Fibroblast of skin of left quadriceps (primary cell): ENCODE results near the gene U2AF2.
A peak's percentile ranks its signal among the peaks of the same experiment; 100 is the strongest.

Source experiments
- DNase-seq, 2 experiments: peaks; one replicate each; pipeline ENCODE4 v3.0.0-alpha.2; 2013; ENCODE audit warnings: low read depth in 2 of 2

Gene U2AF2

DNA sequence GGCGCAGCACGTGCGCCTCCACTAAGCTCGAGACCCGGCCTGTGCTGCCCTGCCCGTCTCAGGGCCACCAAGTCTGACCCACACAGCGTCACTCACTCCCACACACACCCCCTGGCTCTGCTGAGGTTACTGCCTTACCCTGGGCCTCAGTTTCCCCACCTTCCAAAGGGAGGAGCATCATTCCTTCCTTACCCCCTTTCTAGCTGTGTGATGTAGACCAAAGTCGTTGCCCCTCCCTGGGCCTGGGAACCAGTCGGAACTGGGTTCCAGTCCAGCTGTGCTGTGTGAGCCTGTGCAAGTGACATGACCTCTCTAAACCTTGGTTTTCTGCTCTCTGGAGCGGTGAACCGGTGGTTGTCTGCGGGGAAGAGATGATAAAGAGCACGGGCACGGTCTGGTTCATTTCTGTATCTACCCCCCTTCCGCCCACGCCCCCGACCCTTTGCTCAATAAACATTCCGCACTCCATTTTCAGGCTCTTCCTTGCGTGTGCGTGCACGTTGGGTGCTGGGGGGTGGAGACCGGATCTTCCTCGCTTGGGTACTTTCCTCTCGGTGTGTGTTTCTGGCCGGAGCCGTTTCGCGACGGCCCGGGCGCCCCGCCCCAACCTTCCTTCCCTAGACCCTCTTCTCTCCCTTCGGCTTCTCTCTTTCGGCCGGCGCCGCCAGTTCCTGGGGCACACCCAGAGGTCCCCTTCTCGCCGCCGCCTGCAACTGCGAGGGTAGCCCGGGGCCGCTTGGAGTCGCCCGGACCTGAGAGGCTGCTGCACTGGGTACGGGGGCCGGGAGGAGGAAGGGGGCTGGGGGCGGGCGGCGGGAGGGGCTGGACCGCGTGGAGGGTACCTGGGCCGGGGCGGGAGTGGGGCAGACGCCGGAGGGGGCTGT is 11.6 kb upstream of the U2AF2 start, which contains the start of gene ZNF581:
ZNF581 (plus strand) TSS at position 647 of the 884 bp plus-strand sequence. CDS start 923 bp downstream, outside the sequence.
- peak in 1 of 2 experiments; percentile 49 for DNase-seq

DNA sequence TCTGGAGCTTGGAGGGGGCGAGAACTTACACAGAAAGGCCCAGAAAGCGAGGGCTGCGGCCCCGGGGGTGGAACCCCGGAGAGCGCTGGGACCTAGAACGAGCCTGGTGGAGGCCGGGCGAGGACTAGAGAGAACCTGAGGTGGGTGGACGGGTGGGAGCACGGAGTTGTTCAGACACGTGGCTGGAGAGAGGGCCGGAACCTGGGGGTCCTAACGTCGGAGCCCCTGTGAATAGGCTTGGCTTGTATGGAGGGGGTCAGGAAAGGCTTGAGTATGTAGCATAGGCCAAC is 11.0 kb upstream of the U2AF2 start:
- no peak for DNase-seq

DNA sequence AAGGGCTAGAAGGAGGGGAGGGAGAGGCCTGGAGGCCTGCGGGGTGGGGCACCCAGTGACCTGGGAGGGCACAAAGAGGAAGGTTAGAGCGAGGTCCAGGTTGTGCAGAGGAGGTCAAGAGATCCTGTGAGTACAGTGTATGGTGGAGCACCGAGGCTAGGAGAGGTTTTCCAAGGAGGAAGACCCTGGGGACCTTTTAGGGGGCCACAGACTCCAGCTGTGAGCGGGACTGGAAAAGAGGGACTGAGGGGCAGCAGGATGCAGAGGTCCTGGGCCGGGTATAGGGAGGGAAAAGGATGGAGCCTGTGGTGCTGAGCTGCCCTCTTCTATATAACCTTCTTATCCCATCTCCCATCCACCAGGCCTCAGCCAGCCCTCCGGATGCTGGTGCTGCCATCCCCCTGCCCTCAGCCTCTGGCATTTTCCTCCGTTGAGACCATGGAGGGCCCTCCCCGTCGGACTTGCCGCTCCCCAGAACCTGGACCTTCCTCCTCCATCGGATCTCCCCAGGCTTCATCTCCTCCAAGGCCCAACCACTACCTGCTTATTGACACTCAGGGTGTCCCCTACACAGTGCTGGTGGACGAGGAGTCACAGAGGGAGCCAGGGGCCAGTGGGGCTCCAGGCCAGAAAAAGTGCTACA is 10.5 kb upstream of the U2AF2 start:
- no peak for DNase-seq

DNA sequence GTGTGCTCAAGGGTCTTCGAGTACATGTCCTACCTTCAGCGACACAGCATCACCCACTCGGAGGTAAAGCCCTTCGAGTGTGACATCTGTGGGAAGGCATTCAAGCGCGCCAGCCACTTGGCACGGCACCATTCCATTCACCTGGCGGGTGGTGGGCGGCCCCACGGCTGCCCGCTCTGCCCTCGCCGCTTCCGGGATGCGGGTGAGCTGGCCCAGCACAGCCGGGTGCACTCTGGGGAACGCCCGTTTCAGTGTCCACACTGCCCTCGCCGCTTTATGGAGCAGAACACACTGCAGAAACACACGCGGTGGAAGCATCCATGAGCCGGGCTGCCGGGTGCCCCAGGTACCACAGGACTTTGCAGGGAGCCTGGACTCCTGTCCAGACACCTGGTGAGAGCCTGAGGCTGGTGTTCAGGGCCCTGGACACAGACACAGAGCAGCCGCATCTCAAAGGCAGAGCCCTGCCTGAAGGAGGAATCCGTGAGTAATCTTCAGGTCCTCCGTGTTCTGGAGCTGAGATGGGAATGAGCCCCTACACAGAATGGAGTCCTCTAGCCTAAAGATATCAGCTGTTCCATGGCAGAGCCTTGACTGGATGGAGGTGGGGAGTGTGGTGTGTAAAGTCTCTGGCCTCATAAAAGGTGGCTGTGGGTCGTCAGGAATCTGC is 9.9 kb upstream of the U2AF2 start:
- no peak for DNase-seq

GRCh38 chr19:55645512-55645881 is 9.3 kb upstream of the U2AF2 start:
- no peak for DNase-seq

GRCh38 chr19:55646889-55647731 is 7.7 kb upstream of the U2AF2 start:
- DNase-seq = no peak

DNA sequence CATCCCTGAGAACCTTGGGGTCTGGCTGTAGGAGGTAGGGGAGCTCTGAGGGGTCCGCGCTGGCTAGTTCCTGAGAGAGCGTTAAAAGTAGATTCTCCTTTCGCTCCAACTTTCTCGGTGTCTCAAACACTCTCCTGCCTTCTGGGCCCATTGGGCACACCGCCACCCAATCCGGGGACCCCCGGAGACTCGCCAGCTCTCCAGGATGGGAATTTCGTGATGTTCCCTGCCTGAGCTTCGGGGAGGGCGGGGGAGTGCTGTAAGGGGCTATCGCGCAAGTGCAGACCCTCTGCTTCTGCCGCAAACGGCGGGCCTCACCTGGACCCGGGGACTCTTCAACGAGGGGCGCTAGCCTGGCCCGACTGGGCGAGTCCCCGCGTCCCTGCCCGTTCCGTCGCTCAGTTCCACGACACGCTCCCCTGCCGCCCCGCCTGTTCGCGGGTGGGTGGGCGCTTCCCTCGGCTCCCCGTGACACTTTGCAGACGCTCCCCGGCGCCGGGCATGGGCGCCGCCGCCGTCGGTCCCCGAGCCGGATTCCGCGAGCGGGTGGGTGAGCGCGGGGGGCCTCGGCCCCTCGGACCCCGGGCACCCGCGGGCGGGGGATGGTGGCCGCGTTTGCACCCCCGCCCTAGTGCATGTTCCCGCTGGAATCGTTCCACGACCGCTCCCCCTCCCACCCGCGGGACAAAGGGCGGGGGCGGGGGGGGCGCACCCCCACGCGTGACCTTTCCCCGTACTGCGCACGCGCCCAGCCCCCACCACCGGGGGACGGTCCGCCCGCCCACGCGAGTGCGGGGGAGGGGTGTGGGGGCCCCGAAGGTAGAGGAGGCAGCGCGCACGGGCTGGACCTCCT is 6.9 kb upstream of the U2AF2 start, which contains the start of gene CCDC106:
CCDC106 (plus strand) TSS at position 481 of the 853 bp plus-strand sequence. CDS start 835 bp downstream, outside the sequence.
- peak; percentile 57 to 64 for DNase-seq

- no peak for DNase-seq
These were observed 6.1 kb upstream of the U2AF2 start for GRCh38 chr19:55648585-55649267.

DNA sequence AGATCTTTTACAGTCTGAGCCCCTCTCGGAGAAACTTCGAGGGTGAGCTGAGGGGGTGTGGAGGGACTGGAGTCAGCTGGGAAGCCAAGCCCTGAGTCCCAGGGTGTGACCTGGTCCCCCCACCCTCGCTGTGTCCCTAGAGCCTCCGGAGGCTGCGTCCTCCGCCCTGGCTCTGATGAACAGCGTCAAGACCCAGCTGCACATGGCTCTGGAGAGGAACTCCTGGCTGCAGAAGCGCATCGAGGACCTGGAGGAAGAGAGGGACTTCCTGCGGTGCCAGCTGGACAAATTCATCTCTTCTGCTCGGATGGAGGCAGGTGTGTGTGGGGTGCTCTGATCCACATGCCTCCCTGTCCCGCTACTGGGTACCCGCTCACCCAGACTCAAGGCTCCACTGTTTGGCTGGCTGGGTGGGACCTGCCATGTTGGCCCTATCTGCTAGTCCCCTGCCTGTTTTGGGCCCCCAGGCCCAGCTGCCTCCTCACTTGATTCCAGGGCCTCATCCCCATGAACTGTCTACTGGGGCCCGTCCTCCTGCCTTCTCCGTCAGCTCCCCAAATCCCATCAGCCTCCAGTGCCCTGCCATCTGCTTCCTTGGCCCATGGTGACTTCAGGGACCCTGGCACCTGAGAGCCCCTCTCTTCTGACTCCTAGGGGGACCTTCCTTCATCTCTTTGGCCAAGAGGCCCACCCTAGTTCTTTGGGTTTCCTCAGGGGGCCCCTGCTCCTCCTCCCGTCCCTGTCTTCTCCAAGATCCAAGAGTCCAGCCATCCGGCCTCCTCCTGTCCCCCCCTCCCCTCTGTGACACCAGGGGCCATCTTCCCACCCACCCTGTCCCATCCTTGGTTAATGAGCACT is 5.3 kb upstream of the U2AF2 start:
- no peak for DNase-seq

GRCh38 chr19:55650126-55650557 is 4.7 kb upstream of the U2AF2 start:
- DNase-seq = no peak

DNA sequence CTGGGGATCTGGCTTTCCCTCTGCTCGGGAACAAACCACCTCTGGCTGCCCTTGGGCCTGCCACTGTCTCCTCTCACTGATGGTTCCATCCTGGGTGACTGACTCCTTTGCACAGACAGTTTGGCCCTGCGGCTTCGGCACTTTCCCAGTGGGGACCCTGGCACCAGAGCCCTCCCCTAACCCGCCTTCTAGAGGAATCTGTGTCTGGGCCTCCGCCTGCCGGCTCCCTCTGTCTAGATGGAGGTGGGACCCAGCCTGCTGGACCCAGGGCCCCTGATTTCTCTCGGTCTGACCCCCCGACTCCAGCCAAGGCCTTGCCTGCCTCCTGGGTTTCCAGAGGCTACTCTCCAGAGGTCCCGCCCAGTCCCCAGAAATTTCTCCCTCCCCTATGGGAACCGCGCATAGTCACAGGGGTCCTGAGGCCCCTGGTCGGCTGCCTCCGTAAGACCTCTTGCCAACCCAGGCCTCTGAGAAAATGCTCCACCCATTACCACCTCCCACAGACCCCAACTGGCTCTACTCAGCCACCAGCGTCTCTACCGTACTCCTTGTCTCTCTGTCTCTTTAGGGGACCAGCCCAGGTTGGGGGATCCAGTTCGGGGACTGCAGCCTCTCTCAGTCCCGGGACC is 4.1 kb upstream of the U2AF2 start:
- no peak for DNase-seq

- DNase-seq = no peak
These were observed 3.6 kb upstream of the U2AF2 start for GRCh38 chr19:55651236-55651635.

GRCh38 chr19:55652311-55653128 is 2.3 kb upstream of the U2AF2 start:
- no peak for DNase-seq

DNA sequence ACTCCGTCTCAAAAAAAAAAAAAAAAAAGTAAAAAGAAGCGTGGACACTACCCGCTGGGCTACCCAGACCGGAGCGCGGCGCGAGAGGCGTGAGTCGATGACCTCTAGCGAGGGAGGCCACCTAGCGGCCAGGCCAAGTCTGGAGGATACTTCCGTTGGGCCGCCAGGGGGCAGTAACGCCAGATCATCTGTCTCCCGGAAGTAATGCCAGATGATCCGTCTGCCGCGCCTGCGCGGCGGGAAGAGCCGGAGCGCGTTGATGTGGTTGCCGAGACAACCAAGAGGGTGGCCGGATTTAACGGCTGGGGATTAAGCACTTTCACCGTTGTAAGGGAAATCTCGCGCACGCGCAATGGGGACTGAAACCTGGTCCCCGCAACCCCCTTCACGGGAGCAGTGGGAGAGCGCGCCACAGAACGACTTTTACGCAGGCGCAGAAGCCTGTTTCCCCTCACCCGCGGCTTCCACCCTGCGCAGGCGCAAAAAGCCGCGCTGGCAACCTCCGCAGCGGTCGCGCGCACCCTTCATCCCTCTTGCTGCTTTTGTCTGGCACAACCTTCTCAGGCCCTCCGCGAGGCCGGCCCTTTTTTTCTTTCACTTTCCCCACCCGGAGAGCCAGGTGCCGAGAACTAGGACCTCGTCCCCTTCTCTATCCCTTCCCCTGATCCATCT is 1.0 kb upstream of the U2AF2 start:
- DNase-seq = peak; percentile 98 to 99

DNA sequence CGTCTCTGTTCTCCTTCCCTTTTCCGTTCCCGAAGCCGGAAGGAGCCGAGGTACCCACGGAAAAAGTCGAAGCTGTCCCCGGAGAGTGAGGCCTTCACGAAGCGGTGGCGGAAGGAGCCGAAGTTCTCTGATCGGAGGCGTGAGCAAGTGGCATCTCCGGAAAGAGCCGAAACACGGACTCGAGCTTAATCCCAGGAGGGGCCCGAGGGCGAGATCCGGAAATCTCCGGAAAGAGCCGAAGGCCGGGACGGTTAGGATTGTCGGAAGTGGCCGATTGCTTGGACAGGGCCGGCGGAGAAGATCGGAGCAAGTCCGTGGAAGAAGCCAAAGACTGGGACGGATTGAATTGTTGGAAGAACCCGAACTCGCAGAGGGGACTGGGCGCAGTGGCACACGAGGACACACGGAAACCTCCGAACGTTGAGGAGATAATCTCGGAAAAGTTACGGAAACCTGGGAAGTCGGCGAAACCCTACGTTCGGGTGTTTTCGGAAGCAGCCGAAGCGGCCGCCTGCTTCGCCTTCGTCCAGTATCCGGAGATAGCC is 440 bp upstream of the U2AF2 start:
- peak; percentile 99 for DNase-seq

- no peak for DNase-seq
These were observed 809 bp downstream of the U2AF2 start for GRCh38 chr19:55655648-55656040.

DNA sequence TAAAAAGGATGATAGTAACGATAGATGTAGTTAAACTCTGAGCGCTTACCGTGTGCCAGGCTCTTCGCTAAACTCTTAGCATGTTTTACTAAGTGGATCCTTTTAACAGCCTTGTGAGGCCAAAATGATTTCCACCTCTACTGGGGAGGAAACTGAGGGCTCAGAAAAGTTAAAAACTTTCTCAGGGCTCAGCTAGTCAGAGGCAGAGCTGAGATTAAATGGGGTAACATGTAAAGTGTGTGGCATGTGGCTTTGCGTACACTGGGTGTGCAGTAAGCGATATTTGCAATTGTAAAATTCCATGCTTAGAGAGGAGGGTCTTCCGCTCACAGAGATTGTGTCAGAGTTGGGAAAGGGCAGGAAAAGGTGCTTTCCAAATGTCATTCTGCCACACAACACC is 1.7 kb downstream of the U2AF2 start:
- no peak for DNase-seq
